GM12878 (cell line): ENCODE data around the gene FAAP100. TPM values are rescaled to one million over a fixed set of nuclear protein-coding genes. Genes with fewer than 3 reads are reported as not detected.

Experiments used
- ATAC-seq: fragments of 200-7000 bp; cut with Tn5 transposase; 3 replicates; pipeline ENCODE4 v1.9.1; 2020; ENCODE audit warnings: mild to moderate bottlenecking, moderate library complexity
- BruUV-seq: library from RNA; stranded (reverse); fragments of 400-500 nt; replicated peaks from 2 replicates; lab custom pipeline; 2021; lab: Mats Ljungman, UMichigan
- CTCF ChIA-PET: fragments of 300-600 bp; sonication (Branson Sonifier 250); formaldehyde crosslinking; extraction: SDS; loops from one replicate; lab custom pipeline; 2021; ENCODE audit warnings: inconsistent platforms; lab: Yijun Ruan, JAX
- POLR2A ChIA-PET: fragments of 350-600 bp; formaldehyde crosslinking; extraction: SDS; loops from one replicate; lab custom pipeline; 2021; ENCODE audit warnings: inconsistent platforms; lab: Charles Lee
- RAD21 ChIA-PET: fragments of 300-600 bp; sonication (Branson Sonifier 250); formaldehyde crosslinking; loops from one replicate; lab custom pipeline; 2023; ENCODE audit warnings: antibody characterized with exemption; ENCODE audit not compliant: unreplicated experiment; lab: Charles Lee
- SMC1A ChIA-PET: fragments of 300-600 bp; sonication (Branson Sonifier 250); formaldehyde crosslinking; loops from one replicate; lab custom pipeline; 2023; ENCODE audit not compliant: unreplicated experiment, uncharacterized antibody; lab: Charles Lee
- DNase-seq: peaks from one replicate; pipeline ENCODE4 v3.0.0-alpha.2; 2011; ENCODE audit warnings: low read depth, low spot score
- FAIRE-seq: peaks from 3 replicates; lab custom pipeline; 2011; peaks lifted over from hg19 to GRCh38; lab: Jason Lieb, UNC
- H2AFZ ChIP-seq: 2 replicates; pipeline ENCODE4 v1.6.0; 2011; ENCODE audit warnings: low read depth, low read length, control low read depth; ENCODE audit not compliant: control insufficient read depth
- H3K27ac ChIP-seq: 2 replicates; pipeline ENCODE4 v1.5.1; 2011; ENCODE audit warnings: control low read depth; ENCODE audit not compliant: control insufficient read depth, insufficient read depth
- H3K27me3 ChIP-seq, 2 experiments: replicated peaks in 1 of 2; 2 replicates each; pipeline versions ENCODE4 v1.6.0 to v1.6.1; 2011; ENCODE audit warnings: low read length in 1 of 2; ENCODE audit not compliant: control insufficient read depth in 2 of 2, insufficient read depth in 2 of 2
- H3K36me3 ChIP-seq, 2 experiments: 2 replicates each; pipeline ENCODE4 v1.5.1; 2011; ENCODE audit warnings: low read length in 1 of 2; ENCODE audit not compliant: control insufficient read depth in 2 of 2, insufficient read depth in 2 of 2
- H3K4me1 ChIP-seq: 2 replicates; pipeline ENCODE4 v1.6.1; 2011; ENCODE audit warnings: mild to moderate bottlenecking, low read length, moderate library complexity, mixed read lengths; ENCODE audit not compliant: control insufficient read depth, insufficient read depth
- H3K4me2 ChIP-seq: 2 replicates; pipeline ENCODE4 v1.6.0; 2011; ENCODE audit warnings: control low read depth; ENCODE audit not compliant: control insufficient read depth, insufficient read depth
- H3K4me3 ChIP-seq: fragments of 200-600 bp; sonication (generic); 2 replicates; pipeline ENCODE4 v1.5.1; 2016
- H3K79me2 ChIP-seq: 2 replicates; pipeline ENCODE4 v1.6.0; 2011; ENCODE audit warnings: low read length; ENCODE audit not compliant: control insufficient read depth, insufficient read depth
- H3K9ac ChIP-seq: 2 replicates; pipeline ENCODE4 v1.8.0; 2011; ENCODE audit warnings: low read length, control low read depth, mixed read lengths; ENCODE audit not compliant: control insufficient read depth, insufficient read depth
- H3K9me3 ChIP-seq: replicated peaks from 3 replicates; pipeline ENCODE4 v1.5.1; 2011; ENCODE audit warnings: mild to moderate bottlenecking, low read length; ENCODE audit not compliant: control insufficient read depth, insufficient read depth
- H4K20me1 ChIP-seq: 2 replicates; pipeline ENCODE4 v1.6.0; 2011; ENCODE audit not compliant: control insufficient read depth, insufficient read depth
- CHD4 ChIP-seq: fragments of 200-600 bp; sonication (generic); IDR thresholded peaks from 2 replicates; pipeline ENCODE4 v1.6.1; 2016; ENCODE audit warnings: mild to moderate bottlenecking
- E2F8 ChIP-seq: fragments of 450-650 bp; IDR thresholded peaks from 2 replicates; pipeline ENCODE4 v1.6.1; 2018; ENCODE audit warnings: mild to moderate bottlenecking, low read depth, moderate library complexity; ENCODE audit not compliant: partially characterized antibody
- ESRRA ChIP-seq: IDR thresholded peaks from 2 replicates; pipeline ENCODE4 v1.6.1; 2012; ENCODE audit warnings: mild to moderate bottlenecking, low read length, improper control_type of control experiment
- NFYB ChIP-seq: IDR thresholded peaks from 2 replicates; pipeline ENCODE4 v1.6.1; 2011; ENCODE audit warnings: low read depth, mild to moderate bottlenecking, low read length, improper control_type of control experiment, moderate library complexity; ENCODE audit not compliant: insufficient read depth
- POLR2A ChIP-seq: IDR thresholded peaks from 2 replicates; pipeline ENCODE4 v1.6.1; 2011; ENCODE audit warnings: low read depth, mild to moderate bottlenecking, low read length
- ZNF217 ChIP-seq: fragments of 450-650 bp; IDR thresholded peaks from 2 replicates; pipeline ENCODE4 v1.6.1; 2017; ENCODE audit warnings: antibody characterized with exemption, mild to moderate bottlenecking
- WGBS: methylation state at CpG from one replicate; pipeline ENCODE4 v1.1.6; 2016; ENCODE audit warnings: low lambda C conversion rate; ENCODE audit not compliant: insufficient replicate concordance, insufficient coverage; ENCODE audit errors: missing lambda C conversion rate; 5-methylcytosine and 5-hydroxymethylcytosine counted together
- in situ Hi-C: fragments of 300-500 bp; cut with MboI; formaldehyde crosslinking; loops from 9 replicates; pipeline ENCODE4 v1.14.3; 2018; ENCODE audit warnings: mixed read lengths
- intact Hi-C: fragments of 100-400 bp; cut with micrococcal nuclease; formaldehyde crosslinking; loops from one replicate; pipeline ENCODE4 v1.14.2; 2022; ENCODE audit not compliant: unreplicated experiment
- polyA plus RNA-seq, 11 experiments: library from polyadenylated mRNA; depleted of rRNA in 4 of 11; unstranded in 6 of 11; stranded (reverse) in 5 of 11; fragments of >200 nt; fragmentation: Nextera tagmentation in 4 of 11; fragmentation: Illumina TruSeq in 1 of 11; extraction: Ambion mirVana in 4 of 11; extraction: Trizol in 1 of 11; gene quantifications; 1 replicate in 1 of 11; 2 replicates in 10 of 11; pipeline versions ENCODE4 v1.2.1 to v1.2.3, GENCODE V29; 2011 to 2016; ENCODE audit warnings: inconsistent platforms in 2 of 11, missing spikeins in 2 of 11, low read depth in 1 of 11
- total RNA-seq, 4 experiments: library from RNA; depleted of rRNA in 3 of 4; stranded (reverse); fragments of >200 nt in 3 of 4; fragmentation: Illumina TruSeq in 1 of 4; extraction: Trizol in 1 of 4; gene quantifications; 2 replicates each; pipeline versions ENCODE4 v1.2.1 to v1.2.3, GENCODE V29; 2013 to 2021

Gene FAAP100
- total and polyA plus RNA-seq, 10 of the 15 experiments (the other 5 are each of a cell fraction or from before 2014, with no cell fraction given) = 0.11 to 46.2 (median 17.1) TPM

DNA sequence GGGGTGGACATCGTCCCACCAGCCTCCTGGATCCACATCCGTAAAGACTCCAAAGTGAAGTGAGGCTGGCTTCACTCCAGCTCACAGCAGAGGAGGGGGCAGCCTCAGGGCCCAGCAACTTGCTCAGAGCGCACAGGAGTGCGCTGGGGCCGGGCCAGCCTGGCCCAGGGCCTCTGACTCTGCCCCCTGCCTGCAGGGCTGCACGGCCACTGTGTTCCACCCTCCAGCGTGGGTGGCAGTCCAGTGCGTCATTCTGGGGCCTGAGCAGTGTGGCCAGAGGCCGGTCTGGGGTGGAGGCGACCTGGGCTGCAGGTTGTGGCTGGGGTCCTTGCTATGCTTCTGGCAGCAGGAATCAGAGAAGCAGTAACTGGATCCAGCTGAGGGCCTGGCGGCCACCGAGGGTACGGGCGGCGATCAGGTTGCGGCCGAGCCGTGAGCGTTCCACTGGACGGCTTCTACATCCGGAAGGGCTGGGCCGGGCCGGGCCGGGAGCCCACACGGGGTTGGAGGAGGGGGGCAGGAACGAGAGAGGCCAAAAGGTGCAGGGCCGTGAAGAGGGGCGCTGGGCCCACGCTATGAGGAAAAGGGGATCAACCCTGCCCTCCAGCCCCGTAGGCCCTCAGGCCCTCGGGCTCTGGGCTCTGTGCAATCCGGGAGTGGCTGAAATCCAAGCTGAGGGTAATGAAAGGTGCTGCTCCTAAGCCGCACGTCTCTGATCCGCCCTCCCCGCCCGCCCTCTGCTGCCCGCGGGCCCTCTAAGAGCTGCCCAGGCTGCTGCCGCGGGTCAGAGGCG is 24.4 kb downstream of the FAAP100 start, which contains the start of gene FSCN2:
FSCN2 (plus strand) TSS at position 787 of the 793 bp plus-strand sequence. CDS start 155 bp downstream, outside the sequence.
- Histone ChIP-seq H3K36me3 (no peaks in the 10 kb centered on the region), H3K4me3 (no peak within 1 kb of the TSS), H3K4me2 (no peak within 1 kb of the TSS), H3K27ac (no peak within 1 kb of the TSS), H3K9ac (no peak within 1 kb of the TSS), H3K27me3 (no peaks in the 10 kb centered on the region), H3K4me1 (no peaks in the 10 kb centered on the region), H4K20me1 (no peaks in the 10 kb centered on the region), H3K79me2 (no peaks in the 10 kb centered on the region), H2AFZ (no peak within 1 kb of the TSS), H3K9me3 (no peaks in the 10 kb centered on the region)
- POLR2A ChIA-PET = no interaction called here
- TF ChIP-seq ESRRA (no peak), POLR2A (0 out of 2 replicates have a peak, but pooled peaks have one; percentile 4), CHD4 (no peak)
- DNase-seq = no peak
- FAIRE-seq = no peak
- RAD21 ChIA-PET = no interaction called here
- SMC1A ChIA-PET = no interaction called here
- ATAC-seq = no peak
- CTCF ChIA-PET = no interaction called here
- in situ Hi-C loops (no loop called here), intact Hi-C loops (no loop called here)
- BruUV-seq = no TSS peak
- WGBS = 46% methylated on average over 12 of the region's 42 CpGs

GRCh38 chr17:81526662-81527571 is 25.2 kb downstream of the FAAP100 start:
- Histone ChIP-seq H3K4me1 (no peaks in the 10 kb centered on the region), H3K4me2 (no peak overlapping the region), H3K79me2 (no peaks in the 10 kb centered on the region), H3K9me3 (no peaks in the 10 kb centered on the region), H3K27ac (no peak overlapping the region), H2AFZ (no peak overlapping the region), H3K4me3 (no peak overlapping the region), H3K9ac (no peak overlapping the region), H3K36me3 (no peaks in the 10 kb centered on the region), H3K27me3 (no peaks in the 10 kb centered on the region), H4K20me1 (no peaks in the 10 kb centered on the region)
- ATAC-seq = no peak
- no TSS peak for BruUV-seq
- no peak for FAIRE-seq
- SMC1A ChIA-PET = no interaction called here
- in situ Hi-C loops (no loop called here), intact Hi-C loops (no loop called here)
- POLR2A ChIA-PET = interaction anchor here (0.5 kb wide), 1 partner anchor 1250 kb away, joined by 3 read pairs; no protein-coding TSS in a partner anchor
- RAD21 ChIA-PET = no interaction called here
- DNase-seq = no peak
- 56% methylated on average over 21 of the region's 21 CpGs for WGBS
- CTCF ChIA-PET = no interaction called here
- TF ChIP-seq ZNF217 = no peak
- TF ChIP-seq E2F8 = no peak
- TF ChIP-seq NFYB = no peak
